Right lobe of liver (tissue), 6 donors: ENCODE data around the gene WSCD2. TPM values are rescaled to one million over a fixed set of nuclear protein-coding genes. Genes with fewer than 3 reads are reported as not detected.

Source experiments
- ATAC-seq, 4 donors: fragments of 200-7000 bp; cut with Tn5 transposase; one replicate each; pipeline ENCODE4 v1.9.1; 2020; ENCODE audit warnings: mild to moderate bottlenecking in 4 of 4, moderate library complexity in 4 of 4
- DNase-seq, 3 donors: peaks; one replicate each; pipeline ENCODE4 v3.0.0-alpha.2; 2020
- H3K27ac ChIP-seq, 3 donors: fragments of 200-600 bp; one replicate each; pipeline ENCODE4 v1.8.0; 2022
- H3K27me3 ChIP-seq, 2 donors: fragments of 200-600 bp; one replicate each; pipeline ENCODE4 v1.8.0; 2022
- H3K36me3 ChIP-seq, 4 donors: fragments of 200-600 bp; sonication (generic) in 1 of 4; one replicate each; pipeline versions ENCODE4 v1.5.1 to v1.8.0; 2017 to 2022; ENCODE audit warnings: control low read depth in 1 of 4
- H3K4me1 ChIP-seq, 4 donors: fragments of 200-600 bp; sonication (generic) in 1 of 4; one replicate each; pipeline versions ENCODE4 v1.5.1 to v1.8.0; 2017 to 2022; ENCODE audit warnings: control low read depth in 1 of 4
- H3K4me3 ChIP-seq, 3 donors: fragments of 200-600 bp; one replicate each; pipeline ENCODE4 v1.8.0; 2022
- H3K9me3 ChIP-seq, 4 donors: fragments of 200-600 bp; sonication (generic) in 1 of 4; one replicate each; pipeline versions ENCODE4 v1.5.1 to v1.8.0; 2017 to 2022; ENCODE audit warnings: control low read depth in 1 of 4
- CTCF ChIP-seq, 4 donors: fragments of 200-600 bp in 3 of 4; fragments of 450-650 bp in 1 of 4; IDR thresholded peaks; one replicate each; pipeline versions ENCODE4 v1.5.1 to v1.8.0; 2016 to 2022; ENCODE audit warnings: antibody characterized with exemption in 4 of 4, mild to moderate bottlenecking in 2 of 4
- POLR2A ChIP-seq: fragments of 450-650 bp; IDR thresholded peaks from one replicate; pipeline ENCODE4 v1.6.1; 2017; ENCODE audit warnings: antibody characterized with exemption, mild to moderate bottlenecking
- WGBS: methylation state at CpG from one replicate; pipeline ENCODE4 v1.1.6; 2018; ENCODE audit warnings: low coverage, low lambda C conversion rate; ENCODE audit not compliant: insufficient coverage; ENCODE audit errors: missing lambda C conversion rate; 5-methylcytosine and 5-hydroxymethylcytosine counted together
- intact Hi-C, 2 donors: fragments of 100-400 bp; cut with DNase I; formaldehyde crosslinking; loops; one replicate each; pipeline versions ENCODE4 v1.11.2 to v1.14.1; 2022
- total RNA-seq, 6 experiments: library from RNA; depleted of rRNA in 2 of 6; stranded (reverse); fragments of >200 nt in 2 of 6; fragmentation: NEBNext Ultra II Directional in 3 of 6; extraction: Animal tissue kit (Norgen Biotek cat#: 25700) in 3 of 6; gene quantifications; one replicate each; pipeline versions ENCODE4 v1.1.0 to v1.2.4, GENCODE V29; 2016 to 2023
- donor health status: DM: no; HTN: yes; CAD: no.
- donor health status: DM: no; HTN: no; CAD: no.
- donor health status: DM: no; HTN: no; CAD: no.
- donor health status: DM: no; HTN: yes; CAD: no.
- donor health status: DM: no; HTN: yes; CAD: no.

Gene WSCD2
- total RNA-seq, 6 experiments from 2014 or later, result not detected

GRCh38 chr12:108193493-108193892 lies 64.4 kb downstream of the WSCD2 start:
- intact Hi-C loops, result loop anchor here in 1 of 2 donors (10.0 kb wide), 2 partner anchors 199 to 519 kb away; no protein-coding TSS in a partner anchor
- 58% methylated on average over 5 of the region's 5 CpGs for WGBS
- Histone ChIP-seq H3K27ac (no peak overlapping the region), H3K4me3 (no peak overlapping the region), H3K27me3 (no peaks in the 10 kb centered on the region), H3K9me3 (no peaks in the 10 kb centered on the region), H3K36me3 (no peaks in the 10 kb centered on the region), H3K4me1 (no peaks in the 10 kb centered on the region)
- TF ChIP-seq POLR2A, result no peak
- TF ChIP-seq CTCF (IDR thresholded peaks at IDR 0.05), result no peak
- no peak for DNase-seq
- ATAC-seq, result no peak

- H3K36me3 ChIP-seq, result no peaks in the 10 kb centered on the region
- peak; percentile 57 to 84 (median 74) for TF ChIP-seq CTCF (IDR thresholded peaks at IDR 0.05)
- no peak for TF ChIP-seq POLR2A
- H3K27me3 ChIP-seq, result no peaks in the 10 kb centered on the region
- no peaks in the 10 kb centered on the region for H3K4me1 ChIP-seq
- no peaks in the 10 kb centered on the region for H3K9me3 ChIP-seq
- intact Hi-C loops, result loop anchor here in 1 of 2 donors (10.0 kb wide), 2 partner anchors 199 to 519 kb away; no protein-coding TSS in a partner anchor
- WGBS, result 5% methylated on average over 2 of the region's 2 CpGs
- DNase-seq (no peak), ATAC-seq (peak; percentile 37 to 63 (median 42))
- no peak overlapping the region for H3K27ac ChIP-seq
- no peak overlapping the region for H3K4me3 ChIP-seq
Observed at GRCh38 chr12:108193917-108194316, 64.8 kb downstream of the WSCD2 start.

GRCh38 chr12:108194585-108194984 lies 65.5 kb downstream of the WSCD2 start:
- no peak for TF ChIP-seq POLR2A
- no peak for TF ChIP-seq CTCF (IDR thresholded peaks at IDR 0.05)
- Histone ChIP-seq H3K27ac (no peak overlapping the region), H3K9me3 (no peaks in the 10 kb centered on the region), H3K36me3 (no peaks in the 10 kb centered on the region), H3K4me1 (no peaks in the 10 kb centered on the region), H3K4me3 (no peak overlapping the region), H3K27me3 (no peaks in the 10 kb centered on the region)
- DNase-seq (no peak), ATAC-seq (no peak)
- 75% methylated on average over 1 of the region's 1 CpG for WGBS
- intact Hi-C loops, result loop anchor here in 1 of 2 donors (10.0 kb wide), 2 partner anchors 200 to 520 kb away; no protein-coding TSS in a partner anchor

GRCh38 chr12:108196319-108196718 lies 67.2 kb downstream of the WSCD2 start:
- WGBS, result no CpG with 5 or more reads among the region's 1 CpG
- H3K36me3 ChIP-seq, result no peaks in the 10 kb centered on the region
- H3K4me3 ChIP-seq, result no peak overlapping the region
- no peaks in the 10 kb centered on the region for H3K9me3 ChIP-seq
- TF ChIP-seq POLR2A (no peak), CTCF (IDR thresholded peaks at IDR 0.05) (no peak)
- no peak overlapping the region for H3K27ac ChIP-seq
- ATAC-seq (no peak), DNase-seq (no peak)
- intact Hi-C loops, result loop anchor here in 1 of 2 donors (10.0 kb wide), 2 partner anchors 202 to 522 kb away; no protein-coding TSS in a partner anchor
- H3K27me3 ChIP-seq, result no peaks in the 10 kb centered on the region
- H3K4me1 ChIP-seq, result no peaks in the 10 kb centered on the region
